HEK293T (cell line): ENCODE results near the gene PRAC1.

Experiments used
- BHLHE40 ChIP-seq: fragments of 450-650 bp; IDR thresholded peaks from 2 replicates; pipeline ENCODE4 v1.6.1; 2016; ENCODE audit warnings: mild to moderate bottlenecking, moderate library complexity, borderline replicate concordance
- CTBP1 ChIP-seq: fragments of 450-650 bp; IDR thresholded peaks from 2 replicates; pipeline ENCODE4 v1.6.1; 2016; ENCODE audit warnings: borderline replicate concordance
- ELF4 ChIP-seq: fragments of 450-650 bp; IDR thresholded peaks from 2 replicates; pipeline ENCODE4 v1.6.1; 2017; ENCODE audit warnings: antibody characterized with exemption
- FOXA1 ChIP-seq: fragments of 450-650 bp; IDR thresholded peaks from 2 replicates; pipeline ENCODE4 v1.6.1; 2016; ENCODE audit warnings: mild to moderate bottlenecking
- FOXM1 ChIP-seq: fragments of 450-650 bp; IDR thresholded peaks from 2 replicates; pipeline ENCODE4 v1.6.1; 2017; ENCODE audit warnings: mild to moderate bottlenecking, borderline replicate concordance
- HDGF ChIP-seq: fragments of 450-650 bp; IDR thresholded peaks from 2 replicates; pipeline ENCODE4 v1.6.1; 2017; ENCODE audit warnings: antibody characterized with exemption, borderline replicate concordance
- NFRKB ChIP-seq: fragments of 450-650 bp; IDR thresholded peaks from 2 replicates; pipeline ENCODE4 v1.6.1; 2016; ENCODE audit warnings: mild to moderate bottlenecking, moderate library complexity
- SUZ12 ChIP-seq: fragments of 450-650 bp; IDR thresholded peaks from 2 replicates; pipeline ENCODE4 v1.6.1; 2016; ENCODE audit warnings: mild to moderate bottlenecking
- TARDBP ChIP-seq: fragments of 450-650 bp; IDR thresholded peaks from 2 replicates; pipeline ENCODE4 v1.6.1; 2016
- ZNF384 ChIP-seq: fragments of 450-650 bp; IDR thresholded peaks from 2 replicates; pipeline ENCODE4 v1.6.1; 2016

DNA sequence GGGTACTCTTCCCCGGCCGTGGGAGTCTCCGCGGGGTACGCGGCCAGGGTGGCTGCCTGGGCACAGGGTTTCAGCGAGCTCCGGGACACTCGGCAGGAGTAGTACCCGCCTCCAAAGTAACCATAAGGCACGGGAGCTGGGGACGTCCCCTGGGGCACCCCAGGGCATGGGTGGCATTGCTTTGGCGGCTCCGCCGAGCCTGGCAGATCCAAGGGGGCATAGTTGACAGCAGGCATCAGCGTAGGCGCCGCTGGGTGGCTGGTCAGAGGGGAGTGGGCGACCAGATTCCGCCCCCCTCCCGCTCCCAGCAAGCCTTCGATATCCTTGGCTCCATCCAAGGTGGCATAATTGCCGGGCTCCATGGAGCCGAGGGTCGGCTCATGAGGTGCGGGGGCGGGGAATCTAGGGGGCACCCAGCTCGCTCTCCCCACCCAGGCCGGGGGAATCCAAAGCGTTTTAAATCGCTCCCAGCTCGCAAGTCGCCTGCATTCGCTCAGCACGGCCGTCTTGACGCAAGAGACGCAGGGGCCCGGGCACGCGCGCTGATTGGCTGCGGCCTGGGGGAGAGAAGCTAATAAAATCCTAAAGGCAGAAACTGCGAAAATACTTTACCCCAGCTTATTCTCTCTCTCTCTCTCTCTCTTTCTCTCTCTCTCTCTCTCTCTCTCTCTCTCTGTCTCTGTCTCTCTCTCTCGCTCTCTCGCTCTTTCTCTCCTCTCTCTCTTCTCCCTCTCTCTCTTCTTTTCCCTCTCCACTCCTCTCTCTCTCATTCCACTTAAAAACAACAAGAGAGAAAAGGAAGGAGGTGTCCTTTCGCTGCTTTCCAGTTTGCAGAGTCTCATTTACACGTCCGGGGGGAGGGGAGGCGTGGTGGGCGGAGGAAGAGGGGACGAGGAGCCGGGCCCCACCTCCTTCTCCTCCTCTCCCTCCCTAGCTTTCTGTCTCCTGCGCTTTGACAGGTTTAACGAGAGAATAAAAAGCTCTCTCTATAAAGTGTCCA lies 6.2 kb upstream of the PRAC1 start, which contains the start of gene HOXB13:
- no peak for TF ChIP-seq ZNF384
- peak; percentile 88 for TF ChIP-seq CTBP1
- TF ChIP-seq FOXM1, result no peak
- peak; percentile 78 for TF ChIP-seq TARDBP
- TF ChIP-seq ELF4, result no peak
- no peak for TF ChIP-seq HDGF
- no peak for TF ChIP-seq FOXA1
- TF ChIP-seq NFRKB, result no peak
- no peak for TF ChIP-seq SUZ12
- TF ChIP-seq BHLHE40, result no peak
